GM19193 (cell line): ENCODE data around the gene BTLA.
A peak's percentile ranks its signal among the peaks of the same experiment; 100 is the strongest.

ENCODE experiments used
- POLR2A ChIP-seq: IDR thresholded peaks from 4 replicates; pipeline ENCODE4 v1.6.1; 2011; ENCODE audit not compliant: insufficient read depth, insufficient read length; ENCODE audit errors: extremely low read depth

The BTLA gene

GRCh38 chr3:112498914-112499711 lies at the start of gene BTLA:
Gene BTLA, minus strand, starts transcription at chr3:112499472. Its CDS starts 114 bp downstream, at chr3:112499358.
- TF ChIP-seq POLR2A: peak; percentile 38

- no peak for TF ChIP-seq POLR2A
Observed at GRCh38 chr3:112546216-112546759, 47.0 kb upstream of the BTLA start.

GRCh38 chr3:112539825-112540650 lies 40.8 kb upstream of the BTLA start:
- TF ChIP-seq POLR2A: no peak

GRCh38 chr3:112531358-112531781 lies 32.1 kb upstream of the BTLA start:
- no peak for TF ChIP-seq POLR2A

- no peak for TF ChIP-seq POLR2A
Observed at GRCh38 chr3:112530573-112530972, 31.3 kb upstream of the BTLA start.

- no peak for TF ChIP-seq POLR2A
Observed at GRCh38 chr3:112519424-112520001, 20.2 kb upstream of the BTLA start.

GRCh38 chr3:112514527-112515128 lies 15.4 kb upstream of the BTLA start:
- TF ChIP-seq POLR2A: no peak

- no peak for TF ChIP-seq POLR2A
Observed at GRCh38 chr3:112512320-112512719, 13.0 kb upstream of the BTLA start.

GRCh38 chr3:112508860-112509259 lies 9.6 kb upstream of the BTLA start:
- no peak for TF ChIP-seq POLR2A

GRCh38 chr3:112508261-112508660 lies 9.0 kb upstream of the BTLA start:
- no peak for TF ChIP-seq POLR2A

- TF ChIP-seq POLR2A: no peak
Observed at GRCh38 chr3:112505907-112506306, 6.6 kb upstream of the BTLA start.

- no peak for TF ChIP-seq POLR2A
Observed at GRCh38 chr3:112504123-112504522, 4.9 kb upstream of the BTLA start.

GRCh38 chr3:112503304-112503972 lies 4.2 kb upstream of the BTLA start:
- TF ChIP-seq POLR2A: no peak

- TF ChIP-seq POLR2A: no peak
Observed at GRCh38 chr3:112500621-112501020, 1.3 kb upstream of the BTLA start.
